Measurements from ENCODE around the gene TENM4.

TENM4 gene

DNA sequence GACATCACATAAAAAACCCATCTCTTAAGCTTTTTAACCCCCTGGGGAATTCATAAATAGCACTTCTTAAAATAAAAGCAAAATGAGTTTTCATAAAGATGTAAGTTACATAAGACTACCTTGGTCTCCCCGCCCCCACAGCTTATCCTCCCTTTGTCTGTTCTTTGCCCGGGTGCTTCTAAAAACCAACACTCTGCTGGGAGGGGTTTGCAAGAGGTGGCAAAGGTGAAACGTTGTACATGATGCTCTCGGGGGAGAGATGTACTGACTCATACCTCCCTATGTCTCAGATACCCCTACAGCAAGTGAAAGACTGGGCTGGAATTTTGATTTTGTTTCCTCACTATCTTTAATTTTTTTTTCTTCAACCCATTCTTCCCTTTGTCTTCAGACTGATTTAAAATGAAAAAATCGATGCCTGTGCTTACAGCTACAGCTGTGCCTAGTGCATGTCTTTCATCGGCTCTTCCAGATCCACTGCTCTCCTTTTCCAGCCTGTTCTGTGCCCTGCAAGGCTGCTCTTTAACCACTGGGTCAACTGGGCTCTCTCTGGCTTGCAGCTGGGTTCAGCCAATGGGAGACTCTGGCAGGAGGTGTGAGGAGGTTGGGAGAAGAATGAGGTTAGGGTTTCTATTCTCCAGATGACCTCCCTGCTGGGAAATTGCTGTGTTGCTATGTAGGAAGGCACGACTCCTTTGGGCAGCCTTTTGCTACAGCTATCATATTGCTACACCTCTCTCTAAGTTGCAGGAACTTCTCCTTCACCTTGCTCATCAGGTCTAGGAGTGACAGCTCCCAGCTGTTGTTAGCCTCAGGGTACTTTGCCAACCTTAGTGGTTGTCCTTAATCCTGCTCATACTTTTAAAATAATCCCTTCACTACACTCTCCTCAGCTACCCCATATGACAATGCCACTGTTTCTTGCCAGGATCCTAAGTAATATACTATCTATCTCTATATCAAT, 266.5 kb downstream of the TENM4 start:
- DNase-seq (ENCODE audit: low spot score): no peak

DNA sequence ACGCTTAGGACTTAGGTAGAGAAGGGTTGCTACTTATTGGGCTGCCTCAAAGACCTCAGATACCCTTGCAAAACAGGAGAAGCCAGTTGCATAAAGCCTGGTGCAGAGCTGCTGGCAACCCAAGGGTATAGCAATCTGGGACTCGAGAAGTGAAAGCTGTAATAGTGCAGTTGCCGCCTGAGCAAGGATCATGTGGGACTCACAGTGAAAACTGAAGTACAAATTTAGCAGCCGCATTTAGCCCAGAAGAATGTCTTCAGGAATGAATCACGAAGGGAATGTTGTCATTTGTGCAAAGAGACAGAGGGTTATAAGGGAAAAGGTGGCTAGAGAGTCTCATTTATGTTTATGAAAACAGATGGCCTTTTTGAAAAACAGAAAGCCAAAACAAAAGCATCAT, 267.2 kb downstream of the TENM4 start:
- no peak for DNase-seq (ENCODE audit: low spot score)

DNA sequence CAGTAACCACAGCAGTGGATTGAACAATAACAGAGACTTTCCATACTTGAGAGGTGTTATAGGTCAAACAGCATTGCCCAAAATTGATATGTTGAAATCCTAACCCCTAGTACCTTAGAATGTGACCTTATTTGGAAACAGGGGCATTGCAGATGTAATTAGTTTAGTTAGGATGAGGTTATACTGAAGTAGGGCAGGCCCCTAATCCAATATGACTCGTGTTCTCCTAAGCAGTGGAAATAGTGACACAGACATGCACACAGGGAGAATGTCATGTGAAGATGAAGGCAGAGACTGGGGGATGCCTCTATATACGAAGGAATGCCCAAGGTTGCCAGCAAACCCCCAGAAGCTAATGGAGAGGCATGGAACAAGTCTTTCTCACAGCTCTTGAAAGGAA, 270.5 kb downstream of the TENM4 start:
- DNase-seq (ENCODE audit: low spot score): no peak

DNA sequence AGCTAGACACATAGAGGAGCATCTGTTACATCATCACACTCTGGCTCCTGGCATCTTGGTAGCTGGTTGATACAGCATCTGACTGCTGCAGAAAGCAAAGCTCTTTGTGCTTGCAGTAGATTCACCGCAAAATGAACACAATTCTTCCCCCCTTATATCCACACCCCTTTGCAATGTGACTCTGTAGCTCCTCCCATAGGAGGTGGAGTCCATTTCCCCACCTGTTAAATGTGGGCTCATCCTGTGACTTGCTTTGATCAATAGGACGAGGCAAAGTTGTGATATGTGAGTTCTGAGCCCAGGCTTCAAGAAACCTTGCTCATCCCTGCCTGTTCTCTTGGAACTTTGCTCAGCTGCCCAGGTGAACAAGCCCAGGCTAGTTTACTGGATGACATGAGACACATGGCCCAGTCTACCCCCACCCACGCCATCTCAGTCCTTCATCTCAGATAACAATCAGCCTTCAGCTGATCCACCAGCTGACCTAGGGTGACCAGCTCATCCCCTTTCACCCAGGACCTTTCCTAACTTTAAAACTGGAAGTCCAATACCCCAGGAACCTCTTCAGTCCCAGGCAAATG, 272.2 kb downstream of the TENM4 start:
- DNase-seq (ENCODE audit: low spot score): no peak

DNA sequence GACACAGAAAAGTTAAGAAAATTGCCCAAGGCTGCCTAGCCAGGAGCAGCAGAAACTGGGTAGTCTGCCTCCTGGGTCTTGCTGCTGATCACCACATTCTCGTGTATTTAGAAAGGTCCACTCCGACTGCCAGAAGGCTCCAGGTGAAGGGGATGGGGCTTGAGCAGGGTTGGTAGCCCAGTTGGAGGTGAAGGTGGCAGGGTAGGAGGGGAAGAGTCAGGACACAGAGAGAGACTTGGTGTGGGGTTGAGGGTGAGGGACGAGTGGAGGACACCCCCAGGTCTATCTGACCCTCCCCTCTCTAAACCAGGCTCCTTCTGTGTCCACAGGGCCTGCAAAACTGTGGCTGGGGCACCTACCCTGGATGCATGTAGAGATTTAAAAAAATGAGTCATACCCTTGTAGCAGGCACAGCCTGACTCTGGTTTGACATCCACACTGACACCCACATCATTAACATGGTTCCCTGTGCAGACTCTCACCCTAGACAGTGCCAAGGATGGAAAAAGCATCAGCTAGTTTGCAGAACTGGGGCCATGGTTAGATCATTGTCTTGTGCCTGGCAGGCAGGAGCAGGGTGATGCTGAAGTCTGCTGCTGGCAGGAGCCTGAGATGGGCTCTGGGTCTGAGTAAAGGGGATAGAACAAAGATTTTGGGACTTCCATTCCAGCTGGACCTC, 273.2 kb downstream of the TENM4 start:
- DNase-seq (ENCODE audit: low spot score): no peak

DNA sequence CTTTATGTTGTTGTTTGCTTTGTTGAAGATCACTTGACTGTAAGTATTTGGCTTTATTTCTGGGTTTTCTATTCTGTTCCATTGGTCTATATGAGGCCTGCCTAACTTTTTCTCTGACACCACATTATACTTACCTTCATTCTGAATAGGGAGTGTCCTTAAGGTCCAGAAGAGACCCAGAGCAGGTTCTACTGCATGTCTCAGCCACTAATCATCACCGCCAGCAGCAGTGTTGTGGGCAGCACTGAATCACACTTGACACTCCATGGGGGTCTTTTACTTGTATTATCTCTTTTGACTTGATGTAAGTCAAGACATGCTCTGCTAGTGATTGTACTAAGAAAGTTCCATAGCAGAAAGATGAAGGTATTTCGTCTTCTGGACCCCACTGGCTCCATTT, 274.9 kb downstream of the TENM4 start:
- no peak for DNase-seq (ENCODE audit: low spot score)

DNA sequence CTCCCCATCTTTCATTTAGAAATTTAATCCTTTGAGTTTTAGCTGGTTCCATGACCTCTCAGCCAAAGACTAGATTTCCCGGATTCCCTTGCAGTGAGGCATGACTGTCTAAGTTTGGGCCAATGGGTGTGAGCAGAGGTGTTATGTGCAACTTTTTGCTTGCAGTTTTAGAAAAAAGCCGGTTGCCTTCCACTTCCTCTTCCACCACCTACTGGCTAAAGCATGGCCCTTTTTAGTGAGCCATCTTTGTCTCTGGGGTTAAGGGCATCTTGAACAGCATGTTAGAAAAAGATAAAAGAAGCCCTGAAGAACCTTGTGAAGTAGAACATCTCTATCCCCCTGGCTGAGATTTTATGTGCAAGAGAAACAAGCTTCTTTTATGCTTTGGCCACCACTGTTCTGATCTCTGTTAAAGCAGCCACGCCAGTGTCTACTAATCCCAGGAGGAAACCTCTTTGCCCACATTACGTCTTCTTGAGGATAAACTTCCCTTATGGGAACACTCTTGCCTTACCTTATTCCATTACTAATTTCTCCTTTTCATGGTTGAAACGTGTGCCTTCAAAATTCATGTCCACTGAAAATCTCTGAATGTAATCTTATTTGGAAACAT, 279.9 kb downstream of the TENM4 start:
- no peak for DNase-seq (ENCODE audit: low spot score)

DNA sequence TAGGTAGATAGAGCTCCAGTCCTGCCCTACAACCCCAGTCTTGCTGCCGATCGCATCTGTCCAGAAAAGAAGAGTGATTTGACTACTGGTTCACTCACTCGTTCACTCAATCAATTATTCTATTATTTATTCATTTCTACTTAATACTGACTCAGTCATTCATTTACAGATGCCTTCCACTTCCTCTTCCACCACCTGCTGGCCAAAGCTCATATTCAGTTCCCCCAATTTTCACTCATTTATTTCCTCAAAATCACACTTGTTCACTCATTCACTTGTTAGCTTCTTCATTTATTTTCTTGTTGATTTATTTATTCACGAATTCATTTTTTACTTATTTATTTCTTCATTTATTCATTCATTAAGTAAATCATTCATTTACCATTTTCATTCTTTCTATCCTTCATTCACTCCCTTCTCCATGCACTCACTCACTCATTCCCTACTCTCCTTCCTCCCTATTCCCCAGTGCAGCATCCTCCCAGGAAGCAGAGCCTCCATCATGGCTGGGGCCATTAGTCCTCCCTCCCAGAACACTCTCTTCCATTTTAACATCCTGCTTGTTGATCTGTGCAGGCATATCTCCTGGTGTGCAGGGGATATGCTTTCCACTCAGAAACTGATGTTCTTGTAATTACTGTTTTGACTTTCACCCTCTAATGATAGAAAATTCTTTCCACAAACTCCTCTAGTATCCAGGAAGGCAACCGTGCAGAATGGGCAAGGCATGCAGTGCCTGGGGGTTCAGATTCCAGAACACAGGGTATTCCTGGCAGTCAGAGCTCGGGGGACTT, 281.0 kb downstream of the TENM4 start:
- no peak for DNase-seq (ENCODE audit: low spot score)

DNA sequence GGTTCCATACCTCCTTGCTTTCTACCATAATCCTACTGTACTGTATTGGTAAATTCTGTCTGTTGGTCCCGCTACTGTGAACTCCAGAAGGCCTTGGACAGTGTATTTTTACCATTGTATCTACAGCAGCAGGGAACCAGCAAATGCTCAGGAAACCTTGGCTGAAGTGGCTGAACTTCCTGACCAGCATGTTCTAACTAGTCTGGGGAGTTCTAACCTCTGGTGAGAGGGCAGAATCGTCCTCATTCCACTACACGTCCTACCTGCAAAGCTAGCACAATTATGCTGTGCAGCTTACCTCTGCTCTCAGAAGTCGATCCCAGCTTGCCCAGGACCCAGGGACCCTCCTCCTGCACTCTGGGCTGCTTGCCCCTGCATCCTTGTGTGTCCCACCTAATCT, 283.1 kb downstream of the TENM4 start:
- no peak for DNase-seq (ENCODE audit: low spot score)

DNA sequence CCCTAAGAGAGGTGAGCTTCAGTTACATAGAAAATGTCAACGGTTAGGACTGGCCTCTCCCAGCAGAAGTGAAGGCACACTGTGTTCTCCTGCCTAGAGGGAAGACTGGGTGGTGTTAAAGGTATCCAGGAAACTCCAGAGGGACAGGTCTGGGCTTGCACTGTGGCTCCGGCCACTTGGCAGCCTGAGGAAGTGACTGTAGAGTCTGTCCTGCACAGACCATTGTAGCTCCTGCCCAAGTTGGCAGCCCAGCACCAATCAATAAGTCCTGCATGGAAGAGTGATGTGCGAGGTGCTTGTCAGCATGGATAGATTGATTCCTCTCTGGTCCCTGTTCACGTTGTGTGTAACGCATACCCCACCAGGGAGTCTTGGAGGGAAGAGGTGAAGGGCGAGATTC, 284.8 kb downstream of the TENM4 start:
- DNase-seq (ENCODE audit: low spot score): no peak

DNA sequence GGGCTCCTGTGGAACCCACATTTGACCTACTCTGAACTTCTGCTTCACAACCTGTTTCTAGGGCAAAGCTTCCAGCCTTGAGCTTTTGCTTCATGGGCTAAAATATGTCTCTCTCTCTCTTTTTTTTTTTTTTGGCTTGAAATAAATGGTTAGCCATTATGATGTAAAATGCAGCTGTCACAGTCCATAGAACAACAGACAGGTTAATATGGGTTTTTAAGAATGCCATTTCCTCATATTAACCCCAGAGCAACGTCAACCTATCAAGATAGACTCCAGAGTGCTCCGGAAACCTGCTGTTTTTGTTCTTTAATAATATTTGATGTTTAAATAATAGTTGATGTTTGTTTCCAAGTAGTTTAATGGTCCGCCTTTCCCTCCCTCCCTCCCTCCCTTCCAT, 285.6 kb downstream of the TENM4 start:
- no peak for DNase-seq (ENCODE audit: low spot score)

DNA sequence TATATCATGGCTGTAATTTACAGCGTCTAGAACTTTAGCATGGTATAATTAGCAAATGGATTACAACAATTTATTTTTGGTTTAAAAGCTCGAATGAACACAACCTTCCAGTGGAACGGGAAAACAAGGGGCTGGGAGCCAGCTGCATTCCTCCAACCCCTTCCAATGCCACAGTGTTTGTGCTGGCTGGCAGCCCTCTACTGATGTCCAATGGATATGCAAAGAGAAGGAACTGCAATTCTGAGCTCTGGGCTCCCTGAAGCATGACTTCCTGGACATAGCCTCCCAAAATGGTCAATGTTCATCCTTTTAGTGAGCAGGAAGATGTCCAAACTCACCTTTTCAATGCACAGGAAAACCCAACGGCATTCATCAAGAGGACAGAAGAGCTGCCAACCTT, 288.3 kb downstream of the TENM4 start:
- no peak for DNase-seq (ENCODE audit: low spot score)

DNA sequence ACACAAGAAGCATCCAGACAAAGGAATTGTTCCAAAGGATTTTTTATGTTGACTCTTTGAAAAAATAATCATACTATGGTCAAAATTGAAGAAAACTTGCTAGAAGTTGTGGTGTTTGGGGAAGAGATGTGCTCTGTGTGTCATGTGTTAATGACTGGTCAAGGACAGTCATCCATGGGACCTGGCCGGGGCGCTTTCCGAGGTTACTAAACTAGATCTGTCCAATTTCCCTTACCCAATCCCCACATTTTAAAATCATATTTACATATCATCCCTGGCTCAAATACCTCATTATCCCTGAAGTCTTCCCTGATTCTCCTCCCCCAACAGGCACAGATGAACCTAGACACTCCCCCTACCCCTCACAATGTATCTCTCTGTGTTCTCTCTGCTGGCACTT, 289.4 kb downstream of the TENM4 start:
- no peak for DNase-seq (ENCODE audit: low spot score)

DNA sequence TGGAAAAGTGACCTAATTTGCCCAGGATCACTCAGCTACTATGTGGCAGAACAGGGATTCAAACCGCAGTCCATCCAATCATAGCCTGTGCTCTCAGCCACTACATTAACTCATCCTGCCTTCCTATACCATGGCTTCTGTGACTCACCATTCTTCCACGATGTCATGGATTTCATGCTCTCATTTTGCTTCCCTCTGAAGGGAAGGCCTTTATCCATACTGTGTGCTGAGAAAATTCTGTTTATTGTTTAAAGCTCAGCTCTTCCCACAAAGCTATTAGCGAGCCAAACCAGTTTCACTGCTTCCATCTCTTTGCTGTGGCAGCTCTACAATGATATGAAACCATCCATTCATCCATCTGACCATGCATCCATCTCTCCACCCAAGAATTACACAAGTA, 289.9 kb downstream of the TENM4 start:
- DNase-seq (ENCODE audit: low spot score): no peak

DNA sequence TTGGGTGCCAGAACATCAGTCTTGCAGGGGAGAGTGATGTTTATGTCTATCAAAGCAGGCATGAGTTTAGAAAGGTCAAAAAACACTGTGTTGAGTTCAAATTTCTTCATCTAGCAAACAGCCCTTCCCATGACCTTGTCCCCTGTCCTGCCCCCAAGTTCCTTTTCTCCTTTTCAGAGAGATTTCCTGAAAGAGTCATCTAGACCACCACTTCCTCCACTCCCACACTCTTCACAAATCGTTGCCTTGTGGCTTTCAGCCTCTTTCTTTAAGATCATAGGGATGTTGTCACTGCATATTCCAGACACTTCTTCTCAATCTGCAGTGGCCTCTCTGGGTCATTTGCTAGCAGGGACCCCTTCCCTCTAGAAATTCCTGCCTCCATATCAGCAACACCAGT, 290.5 kb downstream of the TENM4 start:
- DNase-seq (ENCODE audit: low spot score): no peak

DNA sequence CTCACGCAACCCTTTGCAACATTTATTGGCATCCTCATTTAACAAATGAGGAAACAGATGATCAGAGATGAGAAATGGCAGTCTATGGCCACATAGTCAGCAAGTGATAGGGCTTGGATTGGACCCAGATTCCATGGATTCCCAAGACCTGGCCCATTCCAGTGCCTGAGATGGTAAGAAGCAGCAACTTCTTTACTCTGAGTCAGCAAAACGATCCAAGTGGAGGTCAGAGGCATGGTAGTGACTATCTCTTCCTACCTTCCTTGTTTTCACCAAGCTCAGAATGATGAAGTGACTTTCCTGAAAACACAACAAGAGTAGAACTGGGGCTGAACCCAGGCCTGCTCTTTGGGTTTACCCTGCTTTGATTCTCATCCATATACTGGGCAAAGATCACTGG, 293.1 kb downstream of the TENM4 start:
- DNase-seq (ENCODE audit: low spot score): no peak

DNA sequence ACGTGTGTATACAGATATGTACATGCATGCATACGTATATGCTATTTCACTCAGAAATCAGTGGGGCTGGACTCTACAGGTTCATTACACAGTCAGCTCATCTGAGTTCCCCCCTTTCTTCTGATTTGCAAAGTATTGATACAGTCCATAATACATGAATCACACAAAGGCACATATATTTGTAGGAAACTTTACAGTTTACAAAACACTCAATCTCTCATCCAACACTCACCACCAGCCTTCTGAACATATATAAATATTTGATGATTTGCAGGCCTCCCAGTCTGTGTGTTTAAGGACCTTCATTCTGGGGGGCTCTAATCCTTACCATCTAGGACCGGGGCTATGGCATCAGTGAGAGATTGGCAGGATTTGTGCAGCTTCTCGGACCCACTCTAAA, 293.8 kb downstream of the TENM4 start:
- no peak for DNase-seq (ENCODE audit: low spot score)

DNA sequence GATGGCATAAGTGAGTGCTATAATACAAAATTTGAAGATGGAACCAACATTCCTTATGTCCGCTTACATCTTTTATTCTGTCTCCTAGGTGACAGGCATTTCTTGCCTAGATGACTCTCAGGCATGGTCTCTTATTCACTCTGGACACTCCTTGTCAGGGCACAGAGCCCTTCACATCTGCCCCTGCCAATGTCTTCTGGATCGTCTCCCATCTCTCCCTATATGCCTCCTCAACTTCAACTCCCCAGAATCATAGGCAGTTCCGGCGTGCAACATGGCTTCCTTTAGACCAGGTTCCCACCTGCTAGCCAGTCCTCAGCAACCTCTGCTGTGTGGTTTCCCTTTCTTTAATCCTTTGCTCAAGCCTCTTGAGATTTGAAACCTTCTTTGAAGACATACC, 300.9 kb downstream of the TENM4 start:
- DNase-seq (ENCODE audit: low spot score): no peak

DNA sequence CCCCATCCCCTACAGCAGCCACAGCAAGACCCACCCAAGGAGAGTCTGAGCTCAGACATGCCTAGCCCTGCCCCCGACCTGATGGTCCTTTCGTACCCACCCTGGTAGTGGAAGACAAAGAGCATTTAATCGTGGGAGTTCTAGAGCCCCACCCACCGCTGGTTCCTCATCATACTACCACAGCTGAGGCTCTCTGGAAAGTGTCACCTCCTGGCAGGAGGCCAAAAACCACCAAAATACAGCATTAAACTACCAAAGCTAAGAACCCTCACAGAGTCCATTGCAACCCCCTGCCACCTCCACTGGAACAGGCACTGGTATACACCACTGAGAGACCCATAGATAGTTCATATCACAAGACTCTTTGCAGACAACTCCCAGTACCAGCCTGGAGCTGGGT, 311.1 kb downstream of the TENM4 start:
- no peak for DNase-seq (ENCODE audit: low spot score)

DNA sequence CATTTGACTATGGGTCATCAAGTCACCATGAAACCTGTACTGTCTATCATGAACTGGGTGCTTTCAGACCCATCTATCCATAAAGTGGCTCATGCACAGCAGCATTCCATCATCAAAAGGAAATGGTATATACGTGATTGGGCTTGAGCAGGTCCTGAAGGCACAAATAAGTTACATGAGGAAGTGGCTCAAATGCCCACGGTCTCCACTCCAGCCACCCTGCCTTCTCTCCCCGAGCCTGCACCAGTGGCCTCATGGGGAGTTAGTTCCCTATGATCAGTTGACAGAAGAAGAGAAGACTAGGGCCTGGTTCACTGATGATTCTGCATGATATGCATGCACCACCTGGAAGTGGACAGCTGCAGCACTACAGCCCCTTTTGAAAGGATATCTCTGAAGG, 312.5 kb downstream of the TENM4 start:
- no peak for DNase-seq (ENCODE audit: low spot score)

DNA sequence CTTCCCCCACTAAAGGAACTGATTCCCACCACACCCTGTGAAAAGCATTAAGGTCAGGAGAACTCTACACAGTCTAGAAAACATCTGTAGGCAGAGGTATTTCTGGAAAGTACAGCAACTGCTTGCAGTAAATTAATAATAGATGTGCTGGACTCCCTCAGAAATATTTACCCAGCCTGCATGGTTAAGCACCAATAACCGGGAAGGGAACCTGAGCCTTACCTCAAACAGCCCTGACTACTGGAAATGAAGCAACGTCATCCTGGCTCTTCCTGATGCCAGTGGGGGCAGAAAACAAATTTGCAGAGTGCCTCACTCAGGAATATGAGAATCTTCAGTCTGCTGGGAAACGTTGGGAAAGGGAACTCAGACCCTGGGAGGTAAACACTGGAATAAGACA, 318.1 kb downstream of the TENM4 start:
- DNase-seq (ENCODE audit: low spot score): no peak

DNA sequence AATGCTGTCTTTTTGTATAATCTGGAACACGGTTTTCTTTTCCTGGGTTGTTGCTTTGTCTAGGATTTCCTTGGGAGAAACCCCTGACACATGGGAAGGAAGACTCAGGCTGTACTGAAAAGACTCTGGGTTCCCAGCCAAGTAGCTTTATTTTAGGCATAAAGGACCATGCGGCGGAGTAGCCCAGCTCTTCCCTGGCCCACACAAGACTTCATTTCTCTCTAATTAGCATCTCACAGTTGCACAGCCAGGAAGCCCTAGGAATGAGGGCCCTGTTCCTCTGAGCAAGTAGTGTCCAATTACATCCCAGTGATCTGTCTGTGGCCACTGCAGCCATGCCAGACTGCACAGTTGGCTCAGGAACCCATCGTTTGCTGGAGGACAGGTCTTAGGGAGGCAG, 319.5 kb downstream of the TENM4 start:
- no peak for DNase-seq (ENCODE audit: low spot score)
